ENCODE measurements around the gene EDIL3. TPM values are rescaled to one million over a fixed set of nuclear protein-coding genes. Genes with fewer than 3 reads are reported as not detected.
A peak's percentile ranks its signal among the peaks of the same experiment; 100 is the strongest.

Gene EDIL3
- total and polyA plus RNA-seq, 4 donors: 8.3 to 66.0 (median 11.0) TPM

DNA sequence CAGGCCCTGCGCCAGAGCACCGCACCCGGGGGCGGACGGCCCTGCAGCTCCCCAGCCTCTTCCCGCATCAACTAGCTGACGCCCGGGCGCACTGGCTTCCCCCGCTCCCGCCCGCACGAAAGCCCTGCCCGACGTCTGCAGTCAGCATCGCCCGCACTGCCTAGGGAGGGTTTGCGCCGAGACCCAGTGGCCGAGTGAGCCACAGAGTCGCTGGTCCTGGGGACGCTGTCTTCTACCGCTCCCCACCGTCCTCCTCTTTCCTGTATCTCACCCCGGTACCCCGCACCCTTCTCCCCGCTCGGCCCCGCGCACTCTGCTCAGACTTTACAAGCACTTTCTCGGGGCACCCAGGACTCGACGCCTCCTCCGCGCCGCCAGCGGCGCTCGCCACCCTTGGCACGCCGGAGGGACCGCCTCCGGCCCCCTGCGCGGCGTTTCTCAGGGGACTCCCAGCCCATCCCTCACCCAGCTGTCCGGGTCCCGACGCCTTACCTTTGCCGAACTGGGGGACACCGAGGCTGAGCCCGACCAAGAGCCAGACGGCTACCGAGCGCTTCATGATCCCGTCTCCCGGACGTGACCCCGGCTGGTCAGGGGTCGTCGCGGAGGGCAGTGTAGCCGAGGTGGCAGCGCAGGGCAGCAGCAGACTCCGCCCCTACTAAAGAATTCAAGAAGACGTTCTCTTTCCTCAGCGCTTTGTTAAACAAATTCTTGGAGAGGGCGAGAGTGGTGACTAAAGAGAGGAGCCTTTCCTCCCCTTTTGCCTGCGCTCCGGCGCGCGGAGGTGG lies 670 bp downstream of the EDIL3 start:
- Histone ChIP-seq H3K4me3 (peak overlapping the region; percentile 67), H3K9ac (ENCODE audit: insufficient read depth in 1 of 2, low read length in 2 of 2) (peak overlapping the region; percentile 31 to 61), H3K36me3 (ENCODE audit: control insufficient read depth in 4 of 4, insufficient read depth in 4 of 4, low read length in 4 of 4) (no peaks in the 10 kb centered on the region), H3K27me3 (ENCODE audit: control insufficient read depth in 3 of 3, insufficient read depth in 3 of 3, low read length in 2 of 3) (no peaks in the 10 kb centered on the region), H3K9me3 (ENCODE audit: control insufficient read depth in 4 of 4, insufficient read depth in 3 of 4, low read length in 3 of 4) (no peaks in the 10 kb centered on the region), H3K27ac (ENCODE audit: low read depth in 1 of 2, low read length in 1 of 2) (peak overlapping the region in 1 of 2 donors; percentile 50), H3K4me1 (ENCODE audit: control insufficient read depth in 5 of 5, insufficient read depth in 5 of 5, low read length in 5 of 5) (peaks cover 0 to 18% (median 0%) of the 10 kb centered on the region in 5 donors)
- no peak for TF ChIP-seq CTCF (IDR thresholded peaks at IDR 0.05; ENCODE audit: control extremely low read depth, extremely low read depth)
- WGBS, 2 donors: 1% methylated on average over 65 to 73 of the region's 73 CpGs
- ATAC-seq (ENCODE audit: insufficient read depth, low FRiP score): no peak
- DNase-seq: peak; percentile 55 to 61 (median 61)

GRCh38 chr5:84383296-84383815 lies 1.3 kb downstream of the EDIL3 start:
- no peaks in the 10 kb centered on the region for H3K27me3 ChIP-seq (ENCODE audit: control insufficient read depth in 3 of 3, insufficient read depth in 3 of 3, low read length in 2 of 3)
- H3K4me1 ChIP-seq (ENCODE audit: control insufficient read depth in 5 of 5, insufficient read depth in 5 of 5, low read length in 5 of 5): peaks cover 0 to 22% (median 3%) of the 10 kb centered on the region in 5 donors
- no peak for TF ChIP-seq CTCF (IDR thresholded peaks at IDR 0.05; ENCODE audit: control extremely low read depth, extremely low read depth)
- ATAC-seq (ENCODE audit: insufficient read depth, low FRiP score): no peak
- peak overlapping the region in 1 of 2 donors; percentile 77 for H3K27ac ChIP-seq (ENCODE audit: low read depth in 1 of 2, low read length in 1 of 2)
- DNase-seq: peak in 1 of 3 donors; percentile 30
- peak overlapping the region in 1 of 2 donors; percentile 75 for H3K9ac ChIP-seq (ENCODE audit: insufficient read depth in 1 of 2, low read length in 2 of 2)
- 2 to 6% methylated on average over 21 to 26 of the region's 26 CpGs for WGBS, 2 donors
- H3K36me3 ChIP-seq (ENCODE audit: control insufficient read depth in 4 of 4, insufficient read depth in 4 of 4, low read length in 4 of 4): no peaks in the 10 kb centered on the region
- no peaks in the 10 kb centered on the region for H3K9me3 ChIP-seq (ENCODE audit: control insufficient read depth in 4 of 4, insufficient read depth in 3 of 4, low read length in 3 of 4)
- peak overlapping the region; percentile 67 for H3K4me3 ChIP-seq

- Histone ChIP-seq H3K4me3 (peak overlapping the region; percentile 67), H3K9me3 (ENCODE audit: control insufficient read depth in 4 of 4, insufficient read depth in 3 of 4, low read length in 3 of 4) (no peaks in the 10 kb centered on the region), H3K9ac (ENCODE audit: insufficient read depth in 1 of 2, low read length in 2 of 2) (peak overlapping the region in 1 of 2 donors; percentile 75), H3K27me3 (ENCODE audit: control insufficient read depth in 3 of 3, insufficient read depth in 3 of 3, low read length in 2 of 3) (no peaks in the 10 kb centered on the region), H3K36me3 (ENCODE audit: control insufficient read depth in 4 of 4, insufficient read depth in 4 of 4, low read length in 4 of 4) (no peaks in the 10 kb centered on the region), H3K27ac (ENCODE audit: low read depth in 1 of 2, low read length in 1 of 2) (peak overlapping the region in 1 of 2 donors; percentile 77), H3K4me1 (ENCODE audit: control insufficient read depth in 5 of 5, insufficient read depth in 5 of 5, low read length in 5 of 5) (peaks cover 0 to 25% (median 3%) of the 10 kb centered on the region in 5 donors)
- WGBS, 2 donors: 1% methylated on average over 45 of the region's 45 CpGs
- DNase-seq: peak; percentile 61 to 74 (median 73)
- no peak for TF ChIP-seq CTCF (IDR thresholded peaks at IDR 0.05; ENCODE audit: control extremely low read depth, extremely low read depth)
- ATAC-seq (ENCODE audit: insufficient read depth, low FRiP score): peak; percentile 24
Measured at GRCh38 chr5:84382363-84383295, 2.1 kb downstream of the EDIL3 start.

Data from lung (tissue), 12 donors.